Suprapubic skin (tissue), 4 donors: ENCODE measurements around the gene CNGA1.

ENCODE experiments used
- CTCF ChIP-seq, 2 donors: fragments of 200-600 bp in 1 of 2; fragments of 450-650 bp in 1 of 2; sonication (generic) in 1 of 2; IDR thresholded peaks; one replicate each; pipeline ENCODE4 v1.5.1; 2016 to 2019; ENCODE audit warnings: antibody characterized with exemption in 2 of 2, mild to moderate bottlenecking in 1 of 2, moderate library complexity in 1 of 2
- POLR2A ChIP-seq, 2 donors: fragments of 450-650 bp; IDR thresholded peaks; one replicate each; pipeline ENCODE4 v1.6.1; 2017; ENCODE audit warnings: antibody characterized with exemption in 2 of 2, mild to moderate bottlenecking in 2 of 2, moderate library complexity in 2 of 2
- POLR2AphosphoS5 ChIP-seq, 3 donors: sonication (generic); formaldehyde crosslinking; IDR thresholded peaks; one replicate each; pipeline ENCODE4 v1.6.1; 2017; ENCODE audit warnings: antibody characterized with exemption in 3 of 3

- TF ChIP-seq POLR2AphosphoS5 (IDR thresholded peaks at IDR 0.05) (no peak), CTCF (IDR thresholded peaks at IDR 0.05) (no peak), POLR2A (IDR thresholded peaks at IDR 0.05) (no peak)
Observed at GRCh38 chr4:48049483-48049882, 33.0 kb upstream of the CNGA1 start.
